GM10847 (cell line): Measurements from ENCODE around the gene RAD51B.

Experiments used
- POLR2A ChIP-seq: IDR thresholded peaks from 2 replicates; pipeline ENCODE4 v1.6.1; 2011; ENCODE audit not compliant: insufficient read length; ENCODE audit errors: extremely low read depth

Gene RAD51B

DNA sequence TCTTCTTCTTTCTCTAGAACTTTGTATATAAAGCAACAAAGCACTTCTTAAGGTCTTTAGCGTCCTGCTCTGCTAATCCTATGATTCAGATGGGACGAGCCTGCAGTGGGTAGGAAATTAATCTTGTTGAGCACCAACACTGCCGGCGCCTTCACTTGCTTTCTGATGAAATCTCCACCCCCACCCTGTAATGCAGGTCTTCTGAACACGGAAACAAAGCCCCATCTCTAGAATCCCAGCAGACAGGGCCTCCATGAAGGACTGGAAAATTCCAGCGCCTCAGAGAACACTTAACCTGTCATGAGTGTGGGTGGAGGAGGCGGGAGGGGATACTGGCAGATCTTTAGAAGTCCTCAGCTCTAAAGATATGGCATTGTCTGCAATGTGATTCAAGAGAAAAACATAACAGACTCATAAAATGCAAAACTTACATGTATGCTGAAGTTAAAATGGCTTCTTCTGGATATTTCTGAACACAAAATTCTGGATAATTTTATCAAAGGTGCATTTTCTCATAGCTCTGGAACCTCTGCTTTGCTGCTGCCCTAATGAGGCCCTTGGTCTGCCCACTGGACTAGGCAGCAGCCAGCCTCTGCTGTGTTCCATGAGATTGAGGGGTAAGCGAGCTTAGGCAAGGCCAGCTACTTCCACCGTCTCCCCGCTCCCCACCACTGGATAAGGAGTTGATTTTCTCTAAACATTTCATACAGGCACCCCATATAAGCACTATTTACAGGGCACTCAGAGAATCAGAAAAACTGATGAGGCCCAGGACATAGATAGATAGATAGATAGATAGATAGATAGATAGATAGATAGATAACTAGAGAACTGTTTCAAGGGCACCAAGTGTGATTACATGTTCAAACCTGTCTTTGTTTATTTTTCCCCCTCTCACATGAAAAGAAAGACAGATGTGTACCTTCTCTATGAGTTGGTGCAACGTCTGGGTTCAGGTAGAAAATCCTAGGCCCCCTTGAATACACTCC lies 930.2 kb downstream of the RAD51B start:
- no peak for TF ChIP-seq POLR2A

DNA sequence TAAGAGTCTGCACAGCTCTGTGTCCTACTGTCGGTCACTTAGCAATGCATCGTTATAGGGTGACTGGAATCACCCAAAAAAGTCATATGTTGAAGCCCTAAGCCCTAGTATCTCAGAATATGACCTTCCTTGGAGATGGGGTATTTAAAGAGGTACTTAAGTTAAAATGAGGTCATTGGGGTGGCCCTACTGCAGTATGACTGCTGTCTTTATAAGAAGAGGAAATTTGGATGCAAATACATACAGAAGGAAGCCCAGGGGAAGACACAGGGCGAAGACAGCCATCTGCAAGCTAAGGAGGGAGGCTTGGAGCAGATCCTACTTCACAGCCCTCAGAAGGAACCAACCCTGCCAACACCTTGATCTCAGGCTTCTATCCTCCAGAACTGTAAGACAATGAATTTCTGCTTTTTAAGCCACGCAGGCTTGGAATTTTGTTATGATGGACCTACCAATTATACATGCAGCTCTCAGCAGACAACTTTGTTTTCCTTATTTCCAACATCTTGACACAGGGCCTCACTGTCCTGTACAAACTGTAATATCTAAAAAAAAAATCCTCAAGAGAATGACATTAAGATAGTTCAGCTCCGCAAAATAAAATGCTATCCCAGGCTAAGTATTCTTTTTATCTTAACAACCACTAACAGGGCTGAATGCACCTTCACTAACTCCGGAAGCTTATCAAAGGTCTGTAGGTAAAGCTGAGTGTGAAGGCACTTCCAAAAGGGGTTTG lies 932.9 kb downstream of the RAD51B start:
- TF ChIP-seq POLR2A, result no peak

DNA sequence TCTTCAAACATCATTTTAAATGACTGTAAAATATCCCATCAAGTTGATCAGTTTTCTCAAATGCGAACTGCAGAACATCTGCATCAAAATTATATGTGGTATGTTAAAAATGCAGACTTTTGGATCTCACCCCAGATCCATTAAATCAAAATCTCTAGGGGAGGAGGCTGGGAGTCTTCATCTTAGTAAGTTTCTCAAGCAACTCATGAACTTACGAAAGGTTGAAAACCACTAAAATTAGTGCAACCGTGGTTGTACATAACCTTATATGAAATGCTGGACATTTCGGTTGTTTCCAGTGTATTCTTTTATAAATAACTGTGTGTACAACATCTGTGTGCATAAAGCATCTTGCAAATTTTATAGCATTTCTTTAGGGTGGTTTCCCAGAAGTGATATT lies 934.1 kb downstream of the RAD51B start:
- TF ChIP-seq POLR2A, result no peak

DNA sequence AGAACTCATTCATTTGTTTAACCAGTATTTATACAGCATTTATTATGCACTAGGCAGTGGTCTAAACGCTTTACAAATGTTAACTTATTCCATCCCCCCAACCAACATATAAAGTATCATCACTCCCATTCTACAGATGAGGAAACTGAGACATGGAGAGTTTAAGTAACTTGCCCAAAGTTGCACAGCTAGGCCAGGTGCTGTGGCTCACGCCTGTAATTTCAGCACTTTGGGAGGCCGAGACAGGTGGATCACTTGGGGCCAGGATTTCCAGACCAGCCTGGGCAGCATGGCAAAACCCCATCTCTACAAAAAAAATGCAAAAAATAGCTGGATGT lies 935.4 kb downstream of the RAD51B start:
- no peak for TF ChIP-seq POLR2A

DNA sequence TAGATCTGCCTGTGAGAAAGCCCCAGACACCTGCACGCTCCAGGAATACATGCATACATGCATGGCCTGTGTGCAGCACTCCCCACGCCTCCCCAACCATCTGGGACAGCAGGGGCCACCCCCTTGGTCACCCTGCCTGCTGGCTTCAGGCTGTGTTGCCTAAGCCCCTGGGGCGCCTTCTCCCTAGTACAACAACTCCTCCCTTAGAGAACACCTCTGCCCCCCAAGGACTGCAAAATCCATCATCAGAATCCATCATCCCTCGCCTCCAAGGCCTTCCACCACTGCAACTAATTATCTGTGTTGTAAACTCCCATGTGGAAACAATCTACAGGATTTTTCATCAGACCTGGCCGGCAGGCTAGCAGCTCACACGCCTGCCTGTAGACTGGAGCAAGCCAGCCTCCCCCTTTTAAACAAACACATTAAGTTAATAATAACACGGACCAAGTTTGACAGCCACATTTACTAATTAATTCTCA lies 936.5 kb downstream of the RAD51B start:
- TF ChIP-seq POLR2A, result no peak

DNA sequence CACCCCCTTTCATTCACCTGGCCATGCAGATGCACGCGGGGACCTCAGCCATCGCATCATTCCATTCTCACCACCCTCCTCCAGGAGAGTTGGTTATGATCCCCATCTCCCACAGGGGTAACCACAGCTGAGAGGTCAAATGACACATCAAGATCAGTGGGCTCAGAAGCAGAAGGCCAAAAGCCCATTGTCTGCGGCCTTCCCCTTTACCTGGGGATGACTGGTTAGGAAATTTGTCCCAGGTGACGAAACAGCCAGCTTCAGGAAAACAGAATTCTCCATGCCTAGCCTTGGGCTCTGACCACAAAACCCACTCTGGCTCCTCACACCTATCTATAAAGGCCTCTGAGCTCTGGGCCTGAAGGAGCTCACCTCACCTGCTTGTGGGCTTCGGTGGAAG lies 937.2 kb downstream of the RAD51B start:
- no peak for TF ChIP-seq POLR2A

DNA sequence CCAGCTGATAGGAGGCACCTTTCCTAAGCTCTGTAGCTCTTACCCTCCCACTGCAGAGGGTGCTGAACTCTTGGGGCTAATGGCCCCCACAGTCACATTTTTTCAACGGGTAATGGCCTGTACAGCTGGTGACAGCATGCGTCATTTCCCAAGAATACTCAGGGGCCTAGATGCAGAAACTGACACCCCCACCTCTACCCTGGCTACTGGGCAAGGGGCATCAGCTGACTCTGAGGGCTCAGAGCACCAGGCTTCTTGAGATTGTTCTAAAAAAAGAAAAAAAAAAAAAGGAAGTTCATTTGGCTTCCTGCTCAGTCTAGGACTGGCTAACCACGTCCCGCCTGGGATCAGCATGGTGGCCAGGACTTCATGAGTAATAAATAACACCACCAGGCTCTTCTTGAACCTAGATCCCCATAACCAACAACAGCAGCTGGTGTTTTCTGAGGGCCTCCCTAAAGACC lies 938.1 kb downstream of the RAD51B start:
- no peak for TF ChIP-seq POLR2A

DNA sequence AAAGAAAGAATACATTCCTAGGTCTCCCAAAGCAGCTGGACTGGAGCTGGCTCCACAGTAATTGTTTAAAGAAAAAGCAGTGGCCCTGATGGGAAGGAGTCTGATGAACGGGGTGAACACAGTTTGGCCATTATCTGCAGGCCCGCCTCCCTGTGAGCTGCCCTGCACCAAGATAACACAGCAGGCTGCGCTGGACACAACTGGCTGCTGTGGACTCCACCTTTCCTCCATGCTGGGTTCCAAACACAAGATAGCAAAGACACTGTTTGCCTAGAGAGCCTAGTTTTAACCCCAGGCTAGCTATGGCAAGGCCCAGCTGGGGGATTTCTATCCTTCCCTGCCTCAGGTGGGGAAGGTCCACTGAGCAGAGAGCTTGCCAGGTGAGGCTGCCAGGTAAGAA lies 938.7 kb downstream of the RAD51B start:
- TF ChIP-seq POLR2A, result no peak

DNA sequence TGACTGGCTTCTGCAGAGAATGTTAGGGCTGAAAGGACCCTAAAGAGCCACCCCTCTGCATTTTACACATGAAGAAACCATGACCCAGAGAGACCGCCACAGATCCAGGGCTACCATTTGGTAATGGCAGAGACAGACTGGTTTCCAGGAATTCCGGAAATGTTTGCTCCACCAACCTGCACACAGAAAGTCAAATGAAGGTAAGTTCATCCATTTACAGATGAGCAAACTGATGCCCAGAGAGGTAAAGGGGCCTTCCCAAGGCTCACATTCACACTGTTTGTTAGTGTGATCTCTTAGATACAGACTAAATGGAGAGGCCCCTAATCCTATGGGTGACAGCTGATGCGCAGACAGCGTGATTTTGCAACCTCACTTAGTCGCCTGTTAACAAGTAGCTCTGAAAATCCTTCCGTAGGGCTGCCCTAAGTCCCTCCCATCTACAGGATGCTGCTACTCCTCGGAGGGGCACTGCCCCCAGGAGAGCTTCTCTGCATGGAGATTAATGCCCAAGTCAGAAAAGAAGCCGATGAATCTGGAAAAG lies 939.5 kb downstream of the RAD51B start:
- TF ChIP-seq POLR2A, result no peak

DNA sequence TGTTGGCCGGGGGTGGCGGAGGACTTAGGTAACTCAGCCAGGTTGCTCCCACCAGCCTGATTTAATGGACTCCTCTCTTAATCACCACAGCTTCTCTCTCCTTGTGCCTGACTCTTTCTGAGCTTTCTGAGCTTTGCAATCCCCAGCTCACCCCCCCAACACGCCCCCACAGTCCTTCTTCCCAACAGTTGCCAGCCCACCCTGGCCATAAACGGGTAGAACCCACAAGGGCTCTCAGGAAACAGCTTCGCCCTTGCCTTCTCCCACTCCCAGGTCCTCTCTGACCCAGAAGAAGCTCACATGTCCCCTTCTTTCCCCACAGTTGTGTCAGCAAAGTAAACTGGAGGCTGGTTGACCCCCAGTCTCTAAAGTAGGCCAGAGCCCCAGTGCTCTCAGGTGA lies 940.4 kb downstream of the RAD51B start:
- TF ChIP-seq POLR2A, result no peak

DNA sequence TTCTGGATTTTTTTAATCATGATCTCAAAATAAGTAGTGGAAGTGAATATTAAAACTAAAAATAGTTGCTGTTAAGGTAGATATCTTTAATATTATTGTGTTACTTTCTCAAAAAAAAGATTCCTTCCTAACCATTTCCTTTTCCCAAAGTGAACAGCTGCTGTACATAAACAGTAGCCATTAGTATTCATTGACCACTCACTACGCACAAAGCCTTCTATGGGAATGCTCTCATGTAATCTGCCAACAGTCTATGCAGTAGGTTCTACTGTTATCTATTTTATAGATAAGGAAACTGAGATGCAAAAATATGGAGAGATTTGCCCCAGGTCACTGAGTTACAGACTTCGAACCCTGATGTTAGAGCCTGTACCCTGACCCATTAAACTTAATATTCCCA lies 941.2 kb downstream of the RAD51B start:
- no peak for TF ChIP-seq POLR2A

DNA sequence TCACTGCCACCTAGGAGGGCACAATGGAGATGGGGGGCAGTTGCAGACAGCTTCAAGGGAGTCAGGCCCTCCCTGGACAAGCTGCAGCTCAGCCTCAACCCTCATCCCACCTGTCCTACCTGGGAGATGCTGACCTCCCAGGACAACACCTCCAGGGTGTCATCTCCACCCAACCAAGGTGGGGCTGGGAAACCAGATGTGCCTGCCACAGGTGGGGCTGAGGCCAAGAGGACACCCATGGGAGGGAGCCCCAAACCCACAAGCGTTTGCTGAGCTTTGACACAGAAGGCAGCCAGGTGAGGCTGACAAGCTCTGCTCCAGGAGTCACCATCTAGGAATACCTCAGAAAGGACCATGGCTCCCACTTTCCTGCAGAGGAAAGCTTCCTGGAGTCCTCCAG lies 941.8 kb downstream of the RAD51B start:
- TF ChIP-seq POLR2A, result no peak

DNA sequence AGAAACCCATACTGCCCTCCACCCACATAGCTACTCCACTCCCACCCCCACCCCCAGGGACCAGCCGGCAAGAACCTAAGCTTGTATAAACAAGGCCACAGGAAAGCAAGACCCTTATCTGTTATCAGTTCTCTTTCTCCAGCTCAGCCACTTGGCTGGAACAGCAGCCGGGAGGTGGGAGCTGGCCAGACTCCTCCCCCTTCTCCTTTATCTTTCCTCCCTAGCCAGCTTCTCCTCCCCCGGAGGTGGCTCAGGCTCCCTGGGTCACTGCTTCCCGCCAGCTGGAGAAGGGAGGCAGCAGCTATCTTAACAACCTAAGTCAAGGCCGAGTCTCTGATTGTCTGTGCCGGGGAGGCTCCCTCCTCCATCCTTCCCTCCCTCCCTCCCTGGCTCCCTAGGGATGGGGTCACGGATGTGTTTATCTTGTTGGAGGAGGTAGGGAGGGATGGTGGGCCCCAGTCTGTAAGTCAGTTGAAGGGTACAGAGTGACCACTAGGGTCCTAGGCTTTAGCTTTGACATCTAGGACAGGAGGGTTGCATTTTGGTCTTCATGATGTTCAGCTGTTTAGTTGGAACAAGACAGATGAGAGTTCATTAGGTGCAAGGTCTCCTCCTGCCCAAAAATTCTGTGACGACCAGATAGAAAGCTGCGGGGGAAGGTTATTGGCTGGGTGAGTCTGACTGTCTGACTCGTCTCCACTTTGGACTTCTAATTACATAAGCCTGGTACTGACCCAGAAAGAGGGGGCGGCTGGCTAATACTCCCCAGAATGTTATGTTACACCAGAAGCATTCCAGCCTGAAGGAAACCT lies 943.6 kb downstream of the RAD51B start:
- TF ChIP-seq POLR2A, result no peak

DNA sequence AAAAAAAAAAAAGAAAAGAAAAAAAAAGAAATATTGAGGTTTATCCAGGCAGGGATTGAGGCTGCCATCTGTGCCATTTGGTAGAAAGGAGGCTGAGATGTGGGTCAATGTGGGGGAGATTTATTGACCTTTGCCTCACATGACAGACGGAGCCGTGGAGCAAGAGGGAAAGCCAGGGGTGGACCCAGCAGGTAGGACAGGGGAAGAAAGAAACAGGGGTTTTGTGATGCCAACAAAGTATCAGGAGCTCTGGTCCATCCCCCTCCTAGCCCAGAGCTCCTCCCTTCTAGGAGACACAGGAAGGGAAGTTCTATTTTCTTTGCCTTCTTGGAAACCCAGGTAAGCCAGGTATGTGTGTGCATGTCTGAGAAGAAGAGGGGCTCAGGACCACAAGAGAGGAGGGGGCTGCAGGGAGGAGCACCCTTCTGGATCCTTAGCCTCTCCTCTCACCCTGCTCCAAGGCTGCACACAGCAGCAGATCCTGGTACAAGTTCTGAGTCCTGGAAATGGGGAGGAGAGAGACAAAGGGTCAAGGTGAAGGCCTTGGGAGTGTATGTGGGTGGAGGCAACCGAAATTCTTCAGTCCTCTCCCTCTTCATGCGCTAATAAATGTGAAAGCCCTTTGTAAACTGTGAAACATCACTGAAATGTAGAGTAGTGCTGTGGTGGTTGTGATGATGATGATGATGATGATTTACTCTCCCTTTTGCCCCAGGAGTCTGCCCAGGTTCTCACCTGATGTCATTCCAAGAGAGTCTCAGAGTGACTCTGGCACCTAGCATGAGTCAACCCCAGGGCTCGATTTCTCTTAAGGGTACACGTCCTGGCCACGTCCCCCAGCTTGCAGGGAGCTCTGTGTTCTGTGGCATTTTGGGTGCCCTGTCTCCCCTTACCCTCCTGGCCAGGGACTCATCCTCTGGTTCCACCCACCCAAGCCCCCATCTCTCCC lies 947.0 kb downstream of the RAD51B start:
- TF ChIP-seq POLR2A, result no peak
